HT1080 (cell line): Measurements from ENCODE around the gene KCNH3. TPM values are rescaled to one million over a fixed set of nuclear protein-coding genes. Genes with fewer than 3 reads are reported as not detected.

ENCODE experiments used
- DNase-seq: peaks from one replicate; pipeline ENCODE4 v3.0.0-alpha.2; 2015; ENCODE audit warnings: low read depth
- total RNA-seq: library from RNA; depleted of rRNA; stranded (reverse); fragments of >200 nt; shearing (Covaris generic); gene quantifications from 2 replicates; pipeline ENCODE4 v1.2.3, GENCODE V29; 2014

KCNH3 gene
- total RNA-seq, 1 experiment from 2014 or later, result 5.2 TPM

GRCh38 chr12:49545815-49546214 is 7.0 kb downstream of the KCNH3 start:
- no peak for DNase-seq

DNA sequence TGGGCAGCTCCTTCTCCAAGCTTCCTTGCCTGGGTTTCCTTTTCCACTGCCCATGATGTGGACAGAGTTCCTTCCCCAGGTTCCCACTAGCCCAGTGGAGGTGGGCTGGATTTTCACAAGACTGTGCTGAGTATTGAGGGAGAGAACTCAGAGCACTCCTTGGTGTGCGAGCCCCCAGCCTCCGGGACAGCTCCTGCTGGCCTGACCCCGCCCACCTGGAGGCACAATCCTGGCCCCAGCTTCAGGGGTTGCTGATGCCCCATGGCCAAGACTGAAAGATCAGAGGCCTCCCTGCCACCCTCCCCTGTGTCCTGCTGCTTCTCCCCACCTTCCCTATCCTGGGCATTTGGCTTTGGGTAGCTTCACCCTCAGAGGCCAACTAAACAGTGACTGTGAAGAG is 7.7 kb downstream of the KCNH3 start:
- no peak for DNase-seq

DNA sequence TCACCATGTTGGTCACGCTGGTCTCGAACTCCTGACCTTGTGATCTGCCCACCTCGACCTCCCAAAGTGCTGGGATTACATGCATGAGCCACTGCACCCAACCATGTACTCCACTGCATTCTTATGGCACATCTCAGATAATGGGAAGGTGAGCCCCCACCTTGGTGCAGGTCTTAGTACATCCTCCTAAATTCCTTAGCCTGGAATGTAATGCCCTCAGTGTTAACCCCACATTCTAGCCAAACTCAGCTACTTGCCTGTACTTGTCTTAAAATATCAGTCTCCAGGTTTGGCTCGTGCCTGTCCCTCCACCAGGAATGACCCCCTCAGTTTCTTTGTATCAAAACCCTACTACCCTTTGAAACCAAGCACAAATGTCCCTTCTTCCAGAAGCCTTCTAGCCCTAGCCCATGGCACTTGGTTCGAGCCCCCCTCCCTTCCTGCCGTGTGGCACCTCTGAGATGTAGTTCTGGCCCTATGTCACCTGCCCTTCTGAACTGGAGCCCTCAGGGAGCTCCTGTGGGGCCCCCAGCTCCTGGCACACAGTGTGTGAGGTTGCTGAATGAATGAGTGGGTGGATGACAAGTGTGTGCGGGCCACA is 8.4 kb downstream of the KCNH3 start:
- DNase-seq, result no peak

- no peak for DNase-seq
Measured at GRCh38 chr12:49548481-49548821, 9.6 kb downstream of the KCNH3 start.

GRCh38 chr12:49548822-49549648 is 10.2 kb downstream of the KCNH3 start:
- no peak for DNase-seq

- DNase-seq, result no peak
Measured at GRCh38 chr12:49549735-49550692, 11.2 kb downstream of the KCNH3 start.

DNA sequence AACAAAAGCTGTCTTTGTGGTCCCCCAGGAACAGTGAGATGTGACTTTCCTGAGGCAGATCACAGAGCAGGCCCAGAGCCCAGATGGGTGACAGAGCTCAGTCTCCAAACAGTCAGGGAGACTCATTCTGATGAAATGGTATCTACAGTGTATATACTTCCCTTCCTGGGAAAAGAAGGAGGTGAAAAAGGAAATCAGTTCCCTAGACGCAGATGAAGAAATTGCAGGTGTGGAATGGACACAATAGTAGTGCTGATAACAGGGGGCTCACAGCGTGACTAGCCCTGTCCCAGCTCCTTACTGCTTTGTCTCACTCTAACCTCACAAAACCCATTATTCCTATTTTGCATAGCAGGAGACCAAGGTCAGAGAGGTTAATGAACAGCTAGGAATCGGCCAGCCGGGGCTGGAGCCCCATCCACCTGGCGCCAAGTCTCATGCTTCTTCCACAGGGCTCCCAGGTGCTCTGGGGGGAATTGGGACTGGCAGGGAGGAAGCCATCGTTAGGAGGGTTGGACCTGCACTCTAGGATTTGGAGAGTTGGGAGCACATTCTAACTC is 11.9 kb downstream of the KCNH3 start:
- DNase-seq, result no peak

- DNase-seq, result no peak
Measured at GRCh38 chr12:49552014-49552413, 13.2 kb downstream of the KCNH3 start.

DNA sequence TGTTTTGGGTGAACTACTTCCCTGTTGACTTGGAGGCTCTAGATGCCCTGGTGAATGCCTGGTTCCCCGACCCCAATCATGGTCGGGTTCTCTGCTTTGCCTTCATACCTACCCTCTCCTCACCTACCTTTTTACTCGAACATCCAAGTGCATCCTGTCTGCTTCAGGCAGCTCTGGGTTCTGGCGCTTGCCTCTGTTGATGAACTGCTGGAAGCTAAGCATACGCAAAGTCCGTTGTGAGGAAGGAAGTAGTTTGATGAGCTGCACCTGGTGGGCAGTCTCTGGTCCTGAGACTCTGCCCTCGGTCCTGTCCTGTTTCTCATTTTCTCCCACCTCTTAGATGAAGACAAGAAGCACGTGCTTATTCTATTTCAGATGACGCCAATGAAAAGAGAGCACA is 13.6 kb downstream of the KCNH3 start:
- no peak for DNase-seq

- no peak for DNase-seq
Measured at GRCh38 chr12:49552899-49553298, 14.1 kb downstream of the KCNH3 start.

DNA sequence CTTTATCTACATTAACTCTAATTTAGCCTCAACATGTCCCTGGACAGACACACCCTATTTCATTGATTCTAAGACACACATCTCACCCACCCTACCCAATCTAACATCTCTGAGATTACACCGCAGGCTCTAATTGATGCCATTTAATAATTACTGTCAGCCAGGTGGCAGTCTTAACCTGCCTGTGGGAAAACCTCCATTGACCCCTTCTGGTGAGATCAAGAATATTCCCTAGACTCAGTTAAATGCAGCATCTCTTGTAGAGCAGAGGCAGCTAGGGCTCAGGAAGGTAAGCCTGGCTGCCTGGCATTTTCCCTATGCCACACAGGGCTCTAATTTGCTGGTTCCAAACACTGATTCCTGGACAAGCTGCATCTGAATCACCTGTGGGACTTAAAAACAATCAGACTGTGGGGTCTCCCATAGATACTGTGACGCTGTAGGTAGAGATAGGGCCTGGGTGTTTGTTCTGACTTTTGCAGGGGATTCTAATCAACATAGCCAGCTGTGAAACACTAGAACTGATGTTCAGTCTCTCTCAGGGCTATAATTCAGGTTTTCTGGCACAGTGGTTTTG is 14.8 kb downstream of the KCNH3 start:
- peak; percentile 49 for DNase-seq

GRCh38 chr12:49554266-49554665 is 15.4 kb downstream of the KCNH3 start:
- no peak for DNase-seq

- no peak for DNase-seq
Measured at GRCh38 chr12:49555631-49556390, 17.0 kb downstream of the KCNH3 start.

- no peak for DNase-seq
Measured at GRCh38 chr12:49556391-49557186, 17.8 kb downstream of the KCNH3 start.

GRCh38 chr12:49557187-49557916 is 18.5 kb downstream of the KCNH3 start:
- no peak for DNase-seq

DNA sequence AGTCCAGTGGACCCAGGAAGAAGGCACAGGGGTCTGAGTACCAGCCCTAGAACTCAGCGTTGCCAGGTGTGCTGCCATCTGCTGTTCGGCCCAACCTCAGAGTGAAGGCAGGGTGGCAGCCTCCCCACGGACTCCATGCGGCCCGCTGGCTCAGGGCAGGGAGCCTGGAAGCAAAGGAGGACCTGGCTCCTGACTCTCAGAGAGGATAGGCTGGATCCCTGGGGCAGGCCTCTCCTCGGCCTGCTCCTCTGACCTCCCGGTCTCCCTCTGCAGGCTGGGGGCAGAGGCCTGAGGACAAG is 19.0 kb downstream of the KCNH3 start:
- no peak for DNase-seq

DNA sequence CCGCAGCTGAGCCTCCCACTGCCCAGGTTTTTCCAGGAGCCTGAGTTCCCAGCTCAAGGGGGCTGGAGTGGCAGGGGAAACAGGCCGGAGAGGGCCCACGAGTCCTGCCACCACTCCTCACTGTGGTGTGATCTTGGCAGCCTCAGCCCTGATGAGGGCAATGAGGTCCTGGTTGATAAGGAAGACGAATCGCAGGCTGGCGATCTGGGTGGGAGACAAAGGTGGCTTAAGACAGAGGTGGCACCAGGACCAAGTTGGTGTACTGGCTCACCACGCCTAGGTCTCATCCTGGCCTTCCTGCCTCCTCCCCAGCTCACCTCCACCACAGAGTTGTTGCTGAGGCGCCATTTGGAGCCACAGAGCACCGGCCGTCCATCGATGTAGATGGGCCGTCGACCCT is 19.7 kb downstream of the KCNH3 start:
- DNase-seq, result no peak

GRCh38 chr12:49559011-49559675 is 20.3 kb downstream of the KCNH3 start:
- DNase-seq, result no peak

DNA sequence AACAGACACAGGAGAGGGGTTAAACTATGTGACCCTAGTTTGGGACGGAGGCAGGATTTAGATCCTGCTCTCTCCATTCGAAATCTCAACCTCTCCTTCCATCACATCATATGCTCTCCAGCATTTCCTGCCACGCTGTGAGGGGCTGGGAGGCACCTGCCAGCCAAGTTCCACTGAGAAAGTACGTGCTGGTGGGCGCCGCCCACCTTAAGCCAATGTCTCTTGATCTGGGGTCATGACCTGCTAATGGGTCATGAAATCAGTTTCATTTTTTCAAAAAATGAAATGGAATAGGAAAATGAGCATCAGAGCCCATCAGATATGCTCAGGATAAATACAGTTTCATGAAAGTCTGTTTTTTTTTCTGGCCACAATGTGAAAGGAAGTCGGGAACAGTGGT is 21.9 kb downstream of the KCNH3 start:
- DNase-seq, result no peak
